ENCODE results near the gene COPRS. TPM values are rescaled to one million over a fixed set of nuclear protein-coding genes. Genes with fewer than 3 reads are reported as not detected.

Gene COPRS
- total and polyA plus RNA-seq, 2 of the 8 experiments (the other 6 are each of a cell fraction or from before 2014, with no cell fraction given) = 40.9 to 49.3 TPM

DNA sequence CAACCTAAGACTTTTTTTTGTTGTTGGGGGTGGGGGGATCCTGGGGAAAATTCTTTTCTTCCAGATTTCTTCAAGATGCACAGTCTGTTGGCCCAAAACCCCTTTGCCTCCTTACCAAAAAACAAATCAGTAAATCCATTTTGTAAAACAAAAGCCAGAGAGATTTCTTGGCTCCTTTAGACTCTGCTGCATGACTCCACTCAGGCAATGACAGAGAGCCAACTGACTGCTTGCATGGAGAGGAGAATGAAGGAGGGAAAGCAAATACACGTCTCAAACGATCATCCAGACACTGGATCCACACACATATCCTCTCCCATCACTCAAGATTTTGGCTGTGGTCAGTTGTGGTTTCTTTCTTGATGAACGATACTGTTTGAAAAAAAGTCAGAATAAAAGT lies 13.8 kb downstream of the COPRS start:
- Histone ChIP-seq H3K56ac (replicated peaks; ENCODE audit: insufficient read length, low read depth, low read length) (no peak overlapping the region), H2BK5ac (ENCODE audit: low read depth, low read length) (no peak overlapping the region), H3K23me2 (ENCODE audit: low read depth, low read length) (no peaks in the 10 kb centered on the region; the same call in 1 of the 2 replicates), H3K23ac (ENCODE audit: insufficient read length) (no peak overlapping the region), H4K20me1 (replicated peaks in 1 of 2; ENCODE audit: control insufficient read depth in 1 of 2, insufficient read depth in 2 of 2, low read length in 2 of 2) (no peaks in the 10 kb centered on the region), H4K5ac (ENCODE audit: insufficient read length, low read depth, low read length) (no peak overlapping the region), H3K4me3 (ENCODE audit: extremely low read depth in 1 of 4, insufficient read depth in 2 of 4, low read depth in 3 of 4, low read length in 4 of 4) (no peak overlapping the region), H3K4me2 (ENCODE audit: insufficient read depth in 1 of 2, low read depth in 2 of 2, low read length in 2 of 2) (no peak overlapping the region), H3K27ac (ENCODE audit: low read depth, low read length) (no peak overlapping the region), H3K4me1 (replicated peaks in 1 of 4; ENCODE audit: control insufficient read depth in 3 of 4, insufficient read depth in 4 of 4, low read length in 3 of 4) (no peaks in the 10 kb centered on the region; a peak in 1 of 7 replicates), H3K27me3 (replicated peaks in 1 of 4; ENCODE audit: control insufficient read depth in 3 of 4, extremely low read depth in 1 of 4, insufficient read depth in 3 of 4, low read length in 3 of 4) (peaks cover 0 to 4% (median 0%) of the 10 kb centered on the region in 4 experiments; a peak in 4 of 7 replicates), H3K79me2 (ENCODE audit: control insufficient read depth in 1 of 2, insufficient read depth in 2 of 2, low read length in 2 of 2) (no peaks in the 10 kb centered on the region), H2AFZ (ENCODE audit: low read length) (no peak overlapping the region), H2BK15ac (ENCODE audit: low read length) (no peak overlapping the region), H3K9ac (replicated peaks in 1 of 4; ENCODE audit: extremely low read depth in 1 of 4, low read depth in 3 of 4, low read length in 3 of 4) (no peak overlapping the region), H3K79me1 (ENCODE audit: low read depth, low read length) (no peaks in the 10 kb centered on the region), H2BK12ac (ENCODE audit: low read depth, low read length) (no peak overlapping the region), H3K9me3 (ENCODE audit: insufficient read depth in 2 of 2, low read depth in 1 of 2, low read length in 1 of 2) (no peaks in the 10 kb centered on the region), H4K91ac (replicated peaks; ENCODE audit: insufficient read length, low read length) (no peak overlapping the region), H3K36me3 (ENCODE audit: control insufficient read depth in 2 of 4, insufficient read depth in 4 of 4, low read length in 3 of 4) (no peaks in the 10 kb centered on the region), H3K4ac (replicated peaks; ENCODE audit: insufficient read length, low read depth, low read length) (no peak overlapping the region), H2BK120ac (replicated peaks; ENCODE audit: low read depth, low read length) (no peak overlapping the region), H3K18ac (ENCODE audit: extremely low read depth, low read length) (no peak overlapping the region), H3K14ac (ENCODE audit: insufficient read length) (no peak overlapping the region), H2BK20ac (ENCODE audit: low read length) (no peak overlapping the region), H4K8ac (ENCODE audit: extremely low read depth, insufficient read depth, low read length) (no peak overlapping the region), H2AK5ac (ENCODE audit: low read depth, low read length) (no peak overlapping the region)
- ChIA-PET POLR2A (ENCODE audit: partially characterized antibody) (no interaction called here), CTCF (ENCODE audit: partially characterized antibody) (interaction anchor here (0.8 to 6.1 kb wide), 6 partner anchors 9 to 313 kb away, joined by 3 to 82 read pairs (median 8); no protein-coding TSS in a partner anchor)
- WGBS, 2 experiments (ENCODE audit: extremely low coverage in 1 of 2, insufficient coverage in 1 of 2, insufficient read length in 1 of 2, insufficient replicate concordance in 2 of 2, low coverage in 1 of 2, low lambda C conversion rate in 2 of 2, missing lambda C conversion rate in 1 of 2) = 51% methylated on average over 3 of the region's 3 CpGs; no CpG with 5 or more reads in 1 of the 2 experiments
- no peak for FAIRE-seq
- DNase-seq (ENCODE audit: low read depth in 1 of 2, low spot score in 2 of 2) = no peak
- TF ChIP-seq KDM5A (IDR thresholded peaks at IDR 0.05; ENCODE audit: low read length) (no peak), SP1 (IDR thresholded peaks at IDR 0.05; ENCODE audit: low read depth, low read length) (no peak), KDM1A (IDR thresholded peaks at IDR 0.05; ENCODE audit: borderline replicate concordance, low read length) (no peak), POU5F1 (IDR thresholded peaks at IDR 0.05; ENCODE audit: low read depth, low read length) (no peak), TCF12 (IDR thresholded peaks at IDR 0.05; ENCODE audit: low read depth, low read length) (no peak), CREB1 (IDR thresholded peaks at IDR 0.05) (no peak), HDAC2 (IDR thresholded peaks at IDR 0.05; ENCODE audit: borderline replicate concordance in 1 of 2, low read depth in 2 of 2, low read length in 2 of 2) (no peak), BCL11A (IDR thresholded peaks at IDR 0.05; ENCODE audit: low read depth in 2 of 2, low read length in 2 of 2) (no peak), TBP (IDR thresholded peaks at IDR 0.05; ENCODE audit: low read depth, low read length) (no peak)
- TF ChIP-seq, protein P1, sequence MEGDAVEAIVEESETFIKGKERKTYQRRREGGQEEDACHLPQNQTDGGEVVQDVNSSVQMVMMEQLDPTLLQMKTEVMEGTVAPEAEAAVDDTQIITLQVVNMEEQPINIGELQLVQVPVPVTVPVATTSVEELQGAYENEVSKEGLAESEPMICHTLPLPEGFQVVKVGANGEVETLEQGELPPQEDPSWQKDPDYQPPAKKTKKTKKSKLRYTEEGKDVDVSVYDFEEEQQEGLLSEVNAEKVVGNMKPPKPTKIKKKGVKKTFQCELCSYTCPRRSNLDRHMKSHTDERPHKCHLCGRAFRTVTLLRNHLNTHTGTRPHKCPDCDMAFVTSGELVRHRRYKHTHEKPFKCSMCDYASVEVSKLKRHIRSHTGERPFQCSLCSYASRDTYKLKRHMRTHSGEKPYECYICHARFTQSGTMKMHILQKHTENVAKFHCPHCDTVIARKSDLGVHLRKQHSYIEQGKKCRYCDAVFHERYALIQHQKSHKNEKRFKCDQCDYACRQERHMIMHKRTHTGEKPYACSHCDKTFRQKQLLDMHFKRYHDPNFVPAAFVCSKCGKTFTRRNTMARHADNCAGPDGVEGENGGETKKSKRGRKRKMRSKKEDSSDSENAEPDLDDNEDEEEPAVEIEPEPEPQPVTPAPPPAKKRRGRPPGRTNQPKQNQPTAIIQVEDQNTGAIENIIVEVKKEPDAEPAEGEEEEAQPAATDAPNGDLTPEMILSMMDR (IDR thresholded peaks at IDR 0.05; ENCODE audit: control extremely low read depth in 1 of 3, insufficient read depth in 1 of 3, low read depth in 1 of 3, low read length in 3 of 3) = no peak
- TF ChIP-seq, protein P2, sequence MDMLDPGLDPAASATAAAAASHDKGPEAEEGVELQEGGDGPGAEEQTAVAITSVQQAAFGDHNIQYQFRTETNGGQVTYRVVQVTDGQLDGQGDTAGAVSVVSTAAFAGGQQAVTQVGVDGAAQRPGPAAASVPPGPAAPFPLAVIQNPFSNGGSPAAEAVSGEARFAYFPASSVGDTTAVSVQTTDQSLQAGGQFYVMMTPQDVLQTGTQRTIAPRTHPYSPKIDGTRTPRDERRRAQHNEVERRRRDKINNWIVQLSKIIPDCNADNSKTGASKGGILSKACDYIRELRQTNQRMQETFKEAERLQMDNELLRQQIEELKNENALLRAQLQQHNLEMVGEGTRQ (IDR thresholded peaks at IDR 0.05; ENCODE audit: low read length) = no peak
